Measurements from ENCODE around the gene RBBP8NL.

RBBP8NL gene

GRCh38 chr20:62449951-62450691 is 22.8 kb upstream of the RBBP8NL start:
- TF ChIP-seq CTCF (IDR thresholded peaks at IDR 0.05; ENCODE audit: low read depth, low read length, missing control alignments): no peak
- no peak overlapping the region for H3K4me3 ChIP-seq (replicated peaks; ENCODE audit: low read depth, low read length)
- DNase-seq (ENCODE audit: extremely low read depth, low read depth): no peak

- DNase-seq (ENCODE audit: extremely low read depth, low read depth): no peak
- no peak for TF ChIP-seq CTCF (IDR thresholded peaks at IDR 0.05; ENCODE audit: low read depth, low read length, missing control alignments)
- H3K4me3 ChIP-seq (replicated peaks; ENCODE audit: low read depth, low read length): no peak overlapping the region
Measured at GRCh38 chr20:62448788-62449187, 21.4 kb upstream of the RBBP8NL start.

- DNase-seq (ENCODE audit: extremely low read depth, low read depth): no peak
- H3K4me3 ChIP-seq (replicated peaks; ENCODE audit: low read depth, low read length): no peak overlapping the region
- TF ChIP-seq CTCF (IDR thresholded peaks at IDR 0.05; ENCODE audit: low read depth, low read length, missing control alignments): no peak
Measured at GRCh38 chr20:62448038-62448437, 20.7 kb upstream of the RBBP8NL start.

- no peak for DNase-seq (ENCODE audit: extremely low read depth, low read depth)
- TF ChIP-seq CTCF (IDR thresholded peaks at IDR 0.05; ENCODE audit: low read depth, low read length, missing control alignments): no peak
- H3K4me3 ChIP-seq (replicated peaks; ENCODE audit: low read depth, low read length): no peak overlapping the region
Measured at GRCh38 chr20:62446888-62447869, 19.8 kb upstream of the RBBP8NL start.

- no peak for TF ChIP-seq CTCF (IDR thresholded peaks at IDR 0.05; ENCODE audit: low read depth, low read length, missing control alignments)
- no peak for DNase-seq (ENCODE audit: extremely low read depth, low read depth)
- H3K4me3 ChIP-seq (replicated peaks; ENCODE audit: low read depth, low read length): no peak overlapping the region
Measured at GRCh38 chr20:62446481-62446880, 19.1 kb upstream of the RBBP8NL start.

GRCh38 chr20:62445553-62446340 is 18.4 kb upstream of the RBBP8NL start:
- DNase-seq (ENCODE audit: extremely low read depth, low read depth): no peak
- H3K4me3 ChIP-seq (replicated peaks; ENCODE audit: low read depth, low read length): no peak overlapping the region
- TF ChIP-seq CTCF (IDR thresholded peaks at IDR 0.05; ENCODE audit: low read depth, low read length, missing control alignments): no peak

All from HFF-Myc (cell line).